Cardiac fibroblast (primary cell): ENCODE data around the gene CAPN5.
A peak's percentile ranks its signal among the peaks of the same experiment; 100 is the strongest.

Experiments
- DNase-seq, 2 donors: peaks; one replicate each; pipeline versions ENCODE4 v3.0.0 to v3.0.0-alpha.2; 2010; ENCODE audit warnings: low read depth in 2 of 2
- H3K4me3 ChIP-seq, 2 donors: replicated peaks in 1 of 2; 1 replicate in 1 of 2; 2 replicates in 1 of 2; pipeline ENCODE4 v1.5.1; 2011; ENCODE audit warnings: low read depth in 2 of 2, low read length in 2 of 2, mild to moderate bottlenecking in 2 of 2, moderate library complexity in 1 of 2
- TF ChIP-seq, protein P1 (sequence below): IDR thresholded peaks from one replicate; pipeline ENCODE4 v1.5.1; 2011; ENCODE audit warnings: low read depth, mild to moderate bottlenecking, low read length, inconsistent platforms

The CAPN5 gene

DNA sequence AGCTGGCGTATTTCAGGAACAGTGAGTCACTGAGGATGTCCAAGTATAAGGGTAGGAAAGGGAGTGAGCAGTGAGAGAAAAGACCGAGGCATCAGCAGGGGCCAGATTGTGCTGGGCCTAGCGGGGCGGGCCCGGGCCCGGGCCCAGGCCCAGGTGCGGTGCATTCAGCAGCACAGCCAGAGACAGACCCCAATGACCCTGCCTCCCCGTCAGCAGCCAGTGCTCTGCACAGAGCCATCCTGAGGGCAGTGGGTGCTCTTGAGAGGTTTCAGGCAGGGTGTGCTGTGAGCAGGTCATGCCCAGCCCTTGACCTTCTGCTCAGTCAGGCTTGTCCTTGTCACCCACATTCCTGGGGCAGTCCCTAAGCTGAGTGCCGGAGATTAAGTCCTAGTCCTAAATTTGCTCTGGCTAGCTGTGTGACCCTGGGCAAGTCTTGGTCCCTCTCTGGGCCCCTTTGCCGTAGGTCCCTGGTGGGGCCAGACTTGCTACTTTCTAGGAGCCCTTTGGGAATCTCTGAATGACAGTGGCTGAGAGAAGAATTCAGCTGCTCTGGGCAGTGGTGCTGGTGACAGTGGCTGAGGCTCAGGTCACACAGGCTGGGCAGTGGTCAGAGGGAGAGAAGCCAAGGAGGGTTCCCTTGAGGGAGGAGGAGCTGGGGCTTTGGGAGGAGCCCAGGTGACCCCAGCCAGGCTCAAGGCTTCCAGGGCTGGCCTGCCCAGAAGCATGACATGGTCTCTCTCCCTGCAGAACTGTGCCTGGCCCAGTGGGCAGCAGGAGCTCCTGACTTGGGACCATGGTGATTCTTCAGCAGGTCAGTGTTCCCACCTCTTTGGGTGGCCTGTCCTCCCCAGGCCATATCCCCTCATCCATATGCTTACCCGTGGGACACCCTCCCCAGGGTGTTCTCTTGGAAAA lies 63.3 kb downstream of the CAPN5 start:
- TF ChIP-seq, protein P1, sequence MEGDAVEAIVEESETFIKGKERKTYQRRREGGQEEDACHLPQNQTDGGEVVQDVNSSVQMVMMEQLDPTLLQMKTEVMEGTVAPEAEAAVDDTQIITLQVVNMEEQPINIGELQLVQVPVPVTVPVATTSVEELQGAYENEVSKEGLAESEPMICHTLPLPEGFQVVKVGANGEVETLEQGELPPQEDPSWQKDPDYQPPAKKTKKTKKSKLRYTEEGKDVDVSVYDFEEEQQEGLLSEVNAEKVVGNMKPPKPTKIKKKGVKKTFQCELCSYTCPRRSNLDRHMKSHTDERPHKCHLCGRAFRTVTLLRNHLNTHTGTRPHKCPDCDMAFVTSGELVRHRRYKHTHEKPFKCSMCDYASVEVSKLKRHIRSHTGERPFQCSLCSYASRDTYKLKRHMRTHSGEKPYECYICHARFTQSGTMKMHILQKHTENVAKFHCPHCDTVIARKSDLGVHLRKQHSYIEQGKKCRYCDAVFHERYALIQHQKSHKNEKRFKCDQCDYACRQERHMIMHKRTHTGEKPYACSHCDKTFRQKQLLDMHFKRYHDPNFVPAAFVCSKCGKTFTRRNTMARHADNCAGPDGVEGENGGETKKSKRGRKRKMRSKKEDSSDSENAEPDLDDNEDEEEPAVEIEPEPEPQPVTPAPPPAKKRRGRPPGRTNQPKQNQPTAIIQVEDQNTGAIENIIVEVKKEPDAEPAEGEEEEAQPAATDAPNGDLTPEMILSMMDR: no peak
- no peak for DNase-seq
- H3K4me3 ChIP-seq: no peak overlapping the region

DNA sequence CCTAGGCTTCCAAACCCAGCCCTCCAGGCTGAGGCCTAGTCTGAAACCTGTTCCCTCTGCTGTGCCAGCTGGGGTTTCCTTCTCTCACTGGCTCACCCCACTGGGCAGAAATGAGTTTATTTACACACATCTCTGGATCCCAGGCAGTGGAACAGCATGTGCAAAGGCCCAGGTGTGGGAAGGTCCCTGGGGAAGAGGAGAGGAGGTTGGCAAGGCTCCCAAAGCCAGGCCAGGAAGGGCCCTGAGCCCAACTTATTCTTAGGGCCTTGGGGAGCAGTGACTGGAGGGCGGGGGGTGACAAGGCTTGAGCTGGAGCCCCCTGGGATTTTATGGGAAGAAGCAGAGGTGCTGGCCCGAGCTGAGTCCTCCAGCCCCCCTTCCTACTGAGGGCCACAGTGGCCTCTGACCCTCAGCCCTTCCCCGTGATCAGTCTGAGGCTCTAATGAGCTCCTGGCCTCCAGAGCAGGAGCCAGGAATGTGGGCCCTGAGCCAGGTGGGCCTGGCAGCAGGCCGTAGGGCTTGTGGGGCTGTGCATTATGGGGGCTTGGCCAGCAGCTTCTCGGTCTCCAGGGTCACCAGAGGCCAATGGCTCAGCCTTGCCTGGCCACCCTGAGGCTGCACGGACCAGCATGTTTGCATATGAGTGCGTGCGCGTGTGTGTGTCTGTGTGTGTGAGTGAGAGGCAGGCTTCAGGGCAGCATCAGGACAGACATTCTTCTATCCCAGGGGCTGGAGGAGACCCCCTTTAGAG lies 64.2 kb downstream of the CAPN5 start:
- DNase-seq: peak in 1 of 2 donors; percentile 81
- TF ChIP-seq, protein P1: no peak
- H3K4me3 ChIP-seq: no peak overlapping the region

DNA sequence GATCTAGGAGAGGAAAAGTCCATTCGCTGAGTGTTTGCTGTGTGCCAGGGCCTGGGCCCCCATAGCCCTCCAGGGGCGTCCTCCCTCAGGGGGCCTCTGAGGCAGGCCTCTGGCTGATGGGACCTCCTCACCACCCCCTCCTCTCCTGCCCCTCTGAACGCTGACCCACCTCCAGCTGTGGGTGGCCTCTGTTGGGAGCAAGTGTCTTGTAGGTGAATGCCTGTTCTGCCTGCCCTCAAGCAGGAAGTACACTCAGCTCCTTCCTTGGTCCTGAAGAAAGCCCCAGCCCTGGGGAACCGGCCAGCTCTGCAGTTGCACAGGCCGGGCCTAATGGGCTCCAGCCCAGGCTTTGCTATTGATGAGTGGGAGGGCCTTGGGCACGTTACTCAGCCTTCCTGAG lies 64.8 kb downstream of the CAPN5 start:
- TF ChIP-seq, protein P1: no peak
- no peak overlapping the region for H3K4me3 ChIP-seq
- DNase-seq: peak in 1 of 2 donors; percentile 33

DNA sequence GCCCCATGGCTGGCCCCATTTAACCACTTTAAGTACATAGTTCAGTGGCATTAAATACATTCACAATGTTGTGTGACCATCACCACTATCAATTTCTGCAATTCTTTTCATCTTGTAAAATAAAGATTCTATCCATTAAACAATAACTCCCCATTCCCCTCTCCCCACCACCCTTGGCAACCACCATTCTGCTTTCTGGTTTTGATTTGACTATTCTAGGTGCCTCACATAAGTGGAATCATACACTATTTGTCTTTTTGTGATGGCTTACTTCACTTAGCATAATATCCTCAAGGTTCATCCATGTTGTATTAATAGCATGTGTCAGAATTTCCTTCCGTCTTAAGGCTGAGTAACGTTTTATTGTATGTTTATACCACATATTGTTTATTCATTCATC lies 68.3 kb downstream of the CAPN5 start:
- TF ChIP-seq, protein P1: no peak
- no peak for DNase-seq
- no peak overlapping the region for H3K4me3 ChIP-seq

DNA sequence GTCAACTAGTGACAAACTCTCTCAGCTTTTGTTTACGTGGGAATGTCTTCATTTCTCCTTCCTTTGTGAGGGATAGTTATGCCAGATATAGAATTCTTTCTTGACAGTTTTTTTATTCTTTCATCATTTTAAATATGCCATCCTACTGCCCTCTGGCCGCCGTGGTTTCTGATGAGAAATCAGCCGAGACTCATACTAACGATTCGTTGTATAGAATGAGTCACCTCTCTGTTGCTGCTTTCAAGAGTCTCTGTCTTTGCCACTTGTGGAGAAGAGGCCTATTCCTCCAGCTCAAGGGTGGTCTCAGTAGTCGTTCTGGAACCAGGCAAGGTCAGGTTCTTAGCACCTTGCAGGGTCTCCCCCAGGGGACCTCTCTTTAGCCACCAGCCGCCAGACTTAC lies 69.3 kb downstream of the CAPN5 start:
- DNase-seq: peak; percentile 48 to 59
- TF ChIP-seq, protein P1: no peak
- H3K4me3 ChIP-seq: no peak overlapping the region

DNA sequence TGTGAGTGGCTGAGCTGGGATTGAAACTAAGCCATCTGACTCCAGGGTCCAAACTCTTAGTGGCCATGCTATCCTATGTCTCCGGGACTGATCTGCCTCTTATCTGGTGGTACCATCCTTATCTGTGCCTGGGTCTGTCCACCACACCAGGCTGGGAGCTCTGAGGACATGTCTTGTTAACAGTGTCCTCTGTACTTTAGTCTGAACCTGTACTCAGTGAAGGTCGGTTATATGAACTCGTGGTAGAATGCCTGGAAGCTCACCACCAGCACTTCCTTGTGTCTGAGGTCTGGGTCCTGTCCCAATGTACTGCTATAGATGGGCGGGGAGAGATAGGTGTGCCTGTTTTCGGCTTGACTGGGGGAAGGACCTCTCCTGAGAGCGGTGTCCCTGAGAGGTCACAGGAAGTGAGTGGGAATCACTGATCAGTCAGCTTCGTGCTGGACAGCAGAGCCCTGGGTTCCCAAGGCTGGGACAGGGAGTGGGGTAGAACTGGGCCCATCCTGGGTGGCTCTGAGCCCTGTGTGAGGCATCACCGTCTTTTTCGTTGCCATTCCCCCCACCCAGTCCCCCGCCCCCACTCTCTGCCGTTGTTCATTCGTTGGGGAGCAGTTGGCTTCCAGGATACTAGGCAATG lies 70.1 kb downstream of the CAPN5 start:
- no peak overlapping the region for H3K4me3 ChIP-seq
- TF ChIP-seq, protein P1: no peak
- no peak for DNase-seq
